Keratinocyte (primary cell): Measurements from ENCODE around the gene CDADC1. TPM values are rescaled to one million over a fixed set of nuclear protein-coding genes. Genes with fewer than 3 reads are reported as not detected.

Experiments used
- DNase-seq: peaks from one replicate; pipeline ENCODE4 v3.0.0-alpha.2; 2011; ENCODE audit warnings: low read depth, missing footprints, low spot score
- FAIRE-seq: peaks from 2 replicates; lab custom pipeline; 2011; peaks lifted over from hg19 to GRCh38; lab: Jason Lieb, UNC
- H2AFZ ChIP-seq: 2 replicates; pipeline ENCODE4 v1.6.0; 2012; ENCODE audit warnings: low read length, control low read depth, inconsistent platforms; ENCODE audit not compliant: control insufficient read depth
- H3K27ac ChIP-seq: 2 replicates; pipeline ENCODE4 v1.5.1; 2011; ENCODE audit warnings: low read length; ENCODE audit not compliant: control insufficient read depth, insufficient read depth
- H3K27me3 ChIP-seq: 3 replicates; pipeline ENCODE4 v1.6.0; 2011; ENCODE audit warnings: low read length; ENCODE audit not compliant: control insufficient read depth, insufficient read depth; ENCODE audit errors: extremely low read depth
- H3K36me3 ChIP-seq, 2 experiments: 2 replicates in 1 of 2; 3 replicates in 1 of 2; pipeline ENCODE4 v1.5.1; 2011; ENCODE audit warnings: low read length in 2 of 2, mild to moderate bottlenecking in 1 of 2; ENCODE audit not compliant: control insufficient read depth in 2 of 2, insufficient read depth in 2 of 2; ENCODE audit errors: extremely low read depth in 1 of 2
- H3K4me1 ChIP-seq: 3 replicates; pipeline ENCODE4 v1.5.1; 2011; ENCODE audit warnings: low read length; ENCODE audit not compliant: control insufficient read depth, insufficient read depth; ENCODE audit errors: extremely low read depth
- H3K4me2 ChIP-seq: 3 replicates; pipeline ENCODE4 v1.6.0; 2011; ENCODE audit warnings: low read depth, low read length; ENCODE audit not compliant: control insufficient read depth, insufficient read depth; ENCODE audit errors: extremely low read depth
- H3K4me3 ChIP-seq, 3 experiments: fragments of 200-600 bp in 1 of 3; sonication (generic) in 1 of 3; 2 replicates in 2 of 3; 3 replicates in 1 of 3; pipeline ENCODE4 v1.5.1; 2011 to 2016; ENCODE audit warnings: low read length in 3 of 3, mild to moderate bottlenecking in 3 of 3, control low read depth in 2 of 3, inconsistent platforms in 1 of 3, low read depth in 1 of 3, mixed read lengths in 1 of 3, mixed run types in 1 of 3, moderate library complexity in 1 of 3; ENCODE audit not compliant: control insufficient read depth in 2 of 3, insufficient read depth in 2 of 3; ENCODE audit errors: extremely low read depth in 1 of 3
- H3K79me2 ChIP-seq: 2 replicates; pipeline ENCODE4 v1.6.0; 2012; ENCODE audit warnings: low read length; ENCODE audit not compliant: control insufficient read depth, insufficient read depth
- H3K9ac ChIP-seq: 3 replicates; pipeline ENCODE4 v1.6.0; 2011; ENCODE audit warnings: low read length; ENCODE audit not compliant: control insufficient read depth, insufficient read depth; ENCODE audit errors: extremely low read depth
- H3K9me1 ChIP-seq: 3 replicates; pipeline ENCODE4 v1.6.0; 2011; ENCODE audit warnings: low read length; ENCODE audit not compliant: control insufficient read depth, insufficient read depth; ENCODE audit errors: extremely low read depth
- H3K9me3 ChIP-seq: 2 replicates; pipeline ENCODE4 v1.5.1; 2012; ENCODE audit warnings: low read depth, low read length; ENCODE audit not compliant: control insufficient read depth
- H4K20me1 ChIP-seq: 3 replicates; pipeline ENCODE4 v1.6.0; 2011; ENCODE audit warnings: low read length; ENCODE audit not compliant: control insufficient read depth, insufficient read depth; ENCODE audit errors: extremely low read depth
- CTCF ChIP-seq, 3 experiments: IDR thresholded peaks in 1 of 3; conservative IDR thresholded peaks in 1 of 3; optimal IDR thresholded peaks in 1 of 3; 2 replicates in 2 of 3; 3 replicates in 1 of 3; pipeline versions ENCODE3 to v1.5.1; 2011; ENCODE audit warnings: low read length in 3 of 3, mild to moderate bottlenecking in 3 of 3, moderate library complexity in 2 of 3, control low read depth in 1 of 3, inconsistent platforms in 1 of 3; ENCODE audit not compliant: insufficient read depth in 2 of 3; ENCODE audit errors: extremely low read depth in 1 of 3
- EZH2 ChIP-seq: IDR thresholded peaks from one replicate; pipeline ENCODE4 v1.6.1; 2012; ENCODE audit warnings: inconsistent platforms, mild to moderate bottlenecking, low read length, moderate library complexity
- dilution Hi-C: fragments of 300-500 bp; cut with MboI; formaldehyde crosslinking; loops from one replicate; pipeline ENCODE4 v1.7.0; 2020; ENCODE audit warnings: low sequenced_read_pairs; ENCODE audit not compliant: extremely low pct_ligation_motif_present
- polyA plus RNA-seq, 5 experiments: library from polyadenylated mRNA; depleted of rRNA in 3 of 5; stranded (reverse) in 3 of 5; stranded (forward) in 1 of 5; unstranded in 1 of 5; fragments of >200 nt; gene quantifications; 1 replicate in 1 of 5; 2 replicates in 3 of 5; 3 replicates in 1 of 5; pipeline versions ENCODE4 v1.2.1 to v1.2.3, GENCODE V29; 2011 to 2012; ENCODE audit warnings: missing spikeins in 2 of 5, low read depth in 1 of 5, low replicate concordance in 1 of 5

Gene CDADC1
- polyA plus RNA-seq, 1 donor (not counting 4 experiments of a cell fraction or from before 2014, with no cell fraction given) = 3.8 TPM

GRCh38 chr13:49235856-49236431, 11.8 kb upstream of the CDADC1 start:
- Histone ChIP-seq H3K9ac (no peak overlapping the region), H3K4me3 (no peak overlapping the region), H3K4me1 (no peaks in the 10 kb centered on the region), H2AFZ (no peak overlapping the region), H3K9me1 (no peaks in the 10 kb centered on the region), H3K27me3 (peaks cover 5% of the 10 kb centered on the region), H3K27ac (no peak overlapping the region), H3K79me2 (no peaks in the 10 kb centered on the region), H4K20me1 (no peaks in the 10 kb centered on the region), H3K9me3 (no peaks in the 10 kb centered on the region), H3K36me3 (no peaks in the 10 kb centered on the region), H3K4me2 (no peak overlapping the region)
- FAIRE-seq = no peak
- no peak for DNase-seq
- no peak for TF ChIP-seq CTCF (optimal IDR thresholded peaks at IDR 0.05 in 1 of 3, IDR thresholded peaks at IDR 0.05 in 1 of 3, conservative IDR thresholded peaks at IDR 0.05 in 1 of 3; ENCODE audit: extremely low read depth in 1 of 3, insufficient read depth in 2 of 3, low read length in 3 of 3)
- TF ChIP-seq EZH2 = no peak
- dilution Hi-C loops = no loop called here

- no peak overlapping the region for H3K4me3 ChIP-seq
- no peak for TF ChIP-seq EZH2
- TF ChIP-seq CTCF (optimal IDR thresholded peaks at IDR 0.05 in 1 of 3, IDR thresholded peaks at IDR 0.05 in 1 of 3, conservative IDR thresholded peaks at IDR 0.05 in 1 of 3; ENCODE audit: extremely low read depth in 1 of 3, insufficient read depth in 2 of 3, low read length in 3 of 3) = no peak
- no peaks in the 10 kb centered on the region for H4K20me1 ChIP-seq
- no peak overlapping the region for H3K4me2 ChIP-seq
- dilution Hi-C loops = no loop called here
- peaks cover 5% of the 10 kb centered on the region for H3K27me3 ChIP-seq
- H3K27ac ChIP-seq = no peak overlapping the region
- H3K9me1 ChIP-seq = no peaks in the 10 kb centered on the region
- no peak overlapping the region for H2AFZ ChIP-seq
- no peak overlapping the region for H3K9ac ChIP-seq
- H3K36me3 ChIP-seq = no peaks in the 10 kb centered on the region
- FAIRE-seq (no peak), DNase-seq (no peak)
- no peaks in the 10 kb centered on the region for H3K79me2 ChIP-seq
- H3K9me3 ChIP-seq = no peaks in the 10 kb centered on the region
- no peaks in the 10 kb centered on the region for H3K4me1 ChIP-seq
Measured at GRCh38 chr13:49238621-49239020, 9.1 kb upstream of the CDADC1 start.
